HTERT RPE-1 (cell line): ENCODE measurements around the gene CD59.

ENCODE experiments used
- in situ Hi-C: fragments of 300-500 bp; cut with MboI; formaldehyde crosslinking; loops from 4 replicates; pipeline ENCODE4 v1.14.3; 2020; ENCODE audit warnings: low sequenced_read_pairs

The CD59 gene, protein sequence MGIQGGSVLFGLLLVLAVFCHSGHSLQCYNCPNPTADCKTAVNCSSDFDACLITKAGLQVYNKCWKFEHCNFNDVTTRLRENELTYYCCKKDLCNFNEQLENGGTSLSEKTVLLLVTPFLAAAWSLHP

DNA sequence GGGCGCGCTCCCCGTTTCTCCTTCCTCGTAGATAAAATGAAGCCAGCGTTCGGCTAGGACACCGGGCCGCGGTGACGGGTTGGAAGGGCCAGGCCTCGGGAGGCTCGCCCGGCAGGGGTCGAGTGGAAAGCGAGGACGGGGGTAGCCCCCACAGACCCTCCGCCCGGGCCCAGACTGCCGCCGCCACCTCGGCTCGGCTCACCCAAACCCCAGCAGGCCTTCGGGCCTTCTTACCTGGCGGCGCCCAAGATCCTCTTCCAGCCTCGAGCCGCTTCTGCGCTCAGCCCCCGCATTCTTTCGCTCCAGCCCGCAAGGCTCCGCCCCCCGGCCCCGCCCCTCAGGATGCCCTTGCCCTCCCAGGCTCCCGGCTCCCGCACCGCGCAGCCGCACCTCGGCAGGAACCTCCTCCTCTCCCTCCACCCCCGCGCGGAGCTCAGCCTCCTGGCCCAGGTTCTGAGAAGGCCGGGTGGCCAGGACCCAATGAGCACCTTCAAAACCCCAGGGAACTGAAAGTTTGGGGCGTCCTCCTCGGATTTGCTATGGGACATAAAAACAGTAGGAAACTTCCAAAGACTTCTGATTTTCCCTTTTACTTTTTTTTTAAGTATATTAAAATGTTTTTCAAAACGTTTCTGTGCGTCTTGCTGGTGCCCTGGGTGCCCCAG lies at the start of gene CD59:
Gene CD59, minus strand, starts transcription at position 276 of the 665 bp plus-strand sequence. CDS start 13,978 bp downstream, outside the sequence.
- in situ Hi-C loops, result no loop called here

DNA sequence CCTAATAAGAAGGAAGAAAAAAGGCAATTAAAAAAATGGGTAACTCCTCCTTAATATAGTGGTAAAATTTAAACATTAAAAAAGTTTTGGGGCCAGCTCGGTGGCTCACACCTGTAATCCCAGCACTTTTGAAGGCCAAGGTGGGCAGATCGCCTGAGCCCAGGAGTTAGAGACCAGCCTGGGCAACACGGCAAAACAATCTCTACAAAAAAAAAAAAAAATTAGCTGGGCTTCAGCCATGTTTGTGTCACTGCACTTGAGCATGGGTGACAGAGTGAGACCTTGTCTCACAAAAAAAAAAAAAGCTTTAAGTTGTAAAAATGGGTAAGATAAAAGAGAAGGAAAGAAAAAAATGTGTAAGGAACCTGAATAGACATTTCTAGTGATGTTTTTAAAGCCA lies 49.4 kb upstream of the CD59 start:
- in situ Hi-C loops, result no loop called here

DNA sequence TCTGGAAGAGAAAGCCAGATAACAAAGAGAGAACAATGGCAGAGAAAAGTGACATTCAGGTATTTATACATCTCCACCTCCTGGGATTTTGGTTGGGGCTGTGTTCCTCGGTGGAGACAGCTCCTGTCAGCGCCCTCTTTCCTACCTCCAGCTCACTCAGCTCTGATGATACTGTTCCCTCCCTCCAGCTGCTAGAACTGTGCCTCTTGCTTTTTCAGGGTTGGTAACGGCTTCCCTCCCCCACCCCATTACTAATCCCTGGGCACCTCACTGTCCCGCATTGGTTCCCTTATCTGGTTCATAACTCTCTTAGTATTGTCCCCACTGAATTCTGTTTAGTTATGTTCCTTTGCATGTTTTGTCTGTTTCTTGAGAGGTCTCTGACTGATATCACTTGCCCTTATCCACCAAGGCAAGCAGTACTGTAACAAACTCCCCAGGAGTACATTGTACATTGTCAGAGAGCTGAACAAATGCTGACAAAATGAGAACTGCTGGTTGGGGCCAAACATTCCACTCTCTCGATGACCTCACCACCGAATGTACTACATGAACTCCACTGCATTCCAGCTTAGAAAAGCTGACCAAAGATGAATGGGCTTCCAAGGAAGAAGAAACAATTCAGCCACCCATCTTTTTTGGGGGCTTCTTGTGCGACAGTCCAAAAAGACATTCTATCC lies 43.8 kb upstream of the CD59 start:
- in situ Hi-C loops, result no loop called here

DNA sequence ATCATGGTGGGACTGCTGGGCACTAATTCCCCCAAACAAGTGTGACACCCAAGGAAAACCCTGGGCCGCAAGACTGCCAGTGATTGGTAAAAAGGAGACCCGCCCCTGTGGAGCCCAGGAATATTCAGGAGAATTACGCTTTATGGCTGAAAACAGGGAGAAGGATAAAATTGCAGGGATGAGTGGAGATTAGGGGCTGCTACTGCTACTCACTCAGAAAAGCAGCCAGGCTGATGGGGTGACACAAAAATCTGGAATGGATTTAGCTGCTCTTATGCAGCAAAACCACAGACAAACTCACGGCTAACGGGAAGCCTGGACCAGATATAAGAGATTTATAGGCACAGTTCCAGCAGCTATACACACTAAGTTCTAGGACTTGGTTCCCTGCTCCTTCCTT lies 42.5 kb upstream of the CD59 start:
- in situ Hi-C loops, result no loop called here

DNA sequence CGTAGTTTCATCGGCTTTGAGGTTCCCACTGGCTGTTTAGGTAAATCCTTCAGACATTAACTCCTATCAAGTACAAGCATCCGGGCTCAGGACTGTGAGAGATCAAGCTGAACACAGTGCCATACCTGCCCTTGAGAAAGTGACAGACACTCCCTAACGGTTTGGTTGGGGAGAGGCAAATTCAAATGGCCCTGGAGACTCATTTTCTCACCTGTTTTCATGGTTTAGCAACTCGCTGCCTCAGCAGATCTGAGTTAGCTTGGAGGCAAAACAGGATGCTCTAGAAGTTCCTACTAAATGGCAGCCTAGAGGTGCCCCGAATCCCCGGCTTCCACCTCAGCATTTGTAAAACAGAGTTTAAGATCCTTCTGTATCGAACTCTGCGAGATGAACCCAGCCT lies 41.7 kb upstream of the CD59 start:
- in situ Hi-C loops, result no loop called here

DNA sequence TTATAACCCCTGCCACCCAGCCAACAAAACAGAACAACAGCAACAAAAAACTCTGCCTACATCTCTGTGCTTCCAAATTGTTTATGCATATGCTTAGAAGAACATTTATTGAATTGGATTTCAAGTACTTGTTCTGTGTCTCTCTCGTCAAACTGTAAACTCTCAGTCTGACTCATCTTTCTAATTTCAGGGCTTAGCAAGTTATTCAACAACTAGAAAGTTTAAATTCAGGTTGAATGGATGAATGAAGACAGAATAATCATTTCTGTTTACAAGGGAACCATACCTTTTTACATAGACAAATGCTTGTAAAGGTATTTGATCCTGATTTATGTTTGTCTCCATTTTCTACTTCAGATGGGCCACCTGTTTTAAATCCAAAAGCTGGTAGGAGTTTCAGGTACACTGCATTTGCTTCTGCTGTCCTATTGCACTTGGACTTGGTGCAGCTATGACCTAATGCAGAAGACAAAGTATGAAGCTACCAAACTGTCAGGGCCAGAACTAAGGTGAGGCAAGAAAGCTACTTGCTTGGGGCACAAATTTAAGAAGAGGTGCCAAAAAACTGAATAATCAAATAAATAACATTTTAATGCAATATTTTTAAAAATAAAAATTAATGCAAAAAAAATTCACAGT lies 39.7 kb upstream of the CD59 start:
- in situ Hi-C loops, result no loop called here

DNA sequence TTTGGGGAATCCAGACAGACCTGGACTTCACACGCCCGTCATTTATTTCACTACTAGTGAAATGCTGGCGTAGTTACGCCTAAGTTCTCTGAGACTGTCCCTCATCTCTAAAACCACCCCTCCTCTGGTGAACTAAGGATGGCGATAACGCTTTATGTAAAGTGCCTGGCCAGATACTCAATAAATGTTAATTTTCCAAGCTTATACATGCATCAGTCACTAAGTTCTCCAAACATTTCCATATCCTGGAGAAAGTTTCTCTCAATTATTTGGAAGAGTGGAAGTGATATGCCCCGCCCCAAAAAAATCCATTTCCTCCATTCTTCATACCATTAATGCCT lies 39.2 kb upstream of the CD59 start:
- in situ Hi-C loops, result no loop called here

DNA sequence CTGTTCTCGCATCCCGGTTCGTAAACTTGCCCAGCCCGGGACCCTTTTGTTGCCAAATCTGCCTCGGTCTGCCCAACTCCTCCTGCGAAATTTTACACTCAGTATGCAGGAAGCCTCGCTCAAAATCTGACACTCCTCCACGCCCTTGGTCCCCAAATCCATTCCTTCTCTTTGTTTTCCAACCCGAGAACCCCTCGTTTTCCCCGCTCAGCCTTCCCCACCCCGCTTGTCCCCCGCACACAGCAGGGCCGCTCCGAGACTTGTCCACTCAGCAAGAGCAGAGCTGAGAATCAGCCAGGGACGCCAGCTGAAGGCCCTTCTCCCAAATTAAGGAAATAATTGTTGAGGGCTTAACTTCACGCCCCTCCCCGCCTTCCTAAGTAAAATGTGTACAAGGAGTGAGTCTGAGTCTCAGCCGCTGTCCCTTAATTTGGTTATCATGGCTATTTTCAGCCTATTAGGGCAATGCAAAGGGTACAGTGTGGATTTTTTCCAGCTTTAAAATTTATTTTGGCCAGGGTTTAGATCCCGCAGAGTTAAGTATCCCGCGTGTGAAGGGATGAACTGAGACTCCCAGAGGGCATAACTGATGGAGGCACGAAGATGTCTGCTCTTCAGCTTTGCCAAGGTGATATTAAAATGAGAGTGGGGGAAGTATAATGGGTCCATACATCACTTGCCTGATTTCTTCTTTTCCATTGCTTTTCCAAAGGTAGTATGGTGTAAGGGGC lies 38.7 kb upstream of the CD59 start:
- in situ Hi-C loops, result no loop called here

DNA sequence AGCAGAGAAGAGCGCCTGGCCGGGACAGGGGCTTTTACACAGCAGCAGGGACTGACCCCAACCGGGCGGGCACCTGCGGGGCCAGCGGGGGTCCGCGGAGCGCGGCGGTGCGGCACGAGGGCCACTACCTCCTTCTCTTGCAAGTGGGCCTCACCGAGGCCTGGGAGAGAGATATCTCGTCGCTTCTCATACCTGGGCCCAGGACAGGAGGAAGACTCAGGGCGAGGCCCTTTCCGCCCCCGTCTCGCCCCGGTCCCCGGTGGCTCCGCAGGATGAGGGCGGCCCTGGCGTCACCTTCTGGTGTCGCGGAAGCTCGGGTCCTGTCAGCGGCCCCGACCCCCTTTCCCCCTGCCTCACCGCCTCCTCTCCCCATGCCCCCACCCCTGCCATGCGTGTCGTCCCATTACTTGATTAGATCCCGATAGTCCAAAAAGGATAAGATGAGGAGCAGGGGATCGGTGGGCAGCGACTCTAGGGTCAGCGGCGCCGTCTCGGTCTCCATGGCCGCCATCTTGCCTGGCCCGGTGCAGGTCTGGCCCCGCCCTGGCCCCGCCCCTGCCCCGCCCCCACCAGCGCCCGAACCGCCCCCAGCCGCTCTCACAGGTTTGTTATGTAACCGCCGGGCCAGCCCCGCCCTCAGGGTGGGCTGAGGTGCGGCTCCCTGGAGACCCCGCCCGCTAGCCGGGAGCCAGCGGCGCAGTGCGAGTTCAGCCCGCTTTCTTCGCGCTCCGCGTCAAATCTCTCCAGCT lies 37.9 kb upstream of the CD59 start, which contains the start of gene FBXO3:
Gene FBXO3, minus strand, starts transcription at position 534 of the 749 bp plus-strand sequence. Its CDS starts 23 bp downstream, at position 511.
- in situ Hi-C loops, result no loop called here

DNA sequence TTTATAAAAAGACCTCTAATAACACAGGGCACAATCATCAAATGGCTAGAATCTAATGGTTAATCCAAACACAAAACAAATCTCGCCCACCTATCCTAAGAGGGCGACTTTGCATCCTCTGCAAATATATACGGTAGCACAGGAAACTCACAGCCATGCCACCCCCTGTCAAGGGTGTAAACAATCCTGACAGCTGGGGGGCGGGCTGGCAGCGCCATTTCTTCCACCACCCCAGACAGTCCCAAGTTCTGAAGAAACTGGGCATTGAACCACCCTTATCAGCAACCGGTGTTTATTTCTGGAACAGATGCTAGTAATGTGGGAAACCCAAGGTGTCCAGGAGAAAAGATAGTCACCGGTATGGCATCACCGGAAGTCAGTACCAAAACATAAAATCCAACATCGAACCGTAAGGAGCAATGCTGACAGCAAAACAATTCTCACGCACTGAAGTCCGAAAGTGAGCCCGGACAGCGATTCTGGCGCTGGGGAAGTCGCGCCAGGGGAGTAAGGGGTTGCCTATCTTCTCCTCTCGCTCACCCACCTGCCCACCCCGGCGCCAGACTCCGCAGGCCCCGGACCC lies 37.3 kb upstream of the CD59 start:
- in situ Hi-C loops, result no loop called here

DNA sequence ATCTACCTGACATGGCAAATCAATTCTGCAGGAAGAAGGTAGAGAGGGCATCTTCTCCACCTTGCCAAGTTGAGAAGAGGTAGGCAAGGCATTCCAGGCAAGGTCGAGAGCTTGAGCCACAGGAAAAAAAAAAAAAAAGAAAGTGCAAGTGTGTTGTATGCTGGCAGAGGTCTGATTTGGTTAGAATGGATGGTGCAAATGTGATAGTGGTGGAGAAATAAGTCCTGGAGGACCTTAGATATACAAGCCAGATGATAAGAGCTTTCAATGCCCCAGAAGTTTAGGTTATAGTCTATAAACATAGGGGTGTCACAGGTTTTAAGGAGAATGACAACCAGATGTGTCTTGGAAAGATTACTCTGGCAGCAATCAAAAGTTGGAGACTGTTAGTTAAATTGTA lies 36.6 kb upstream of the CD59 start:
- in situ Hi-C loops, result no loop called here

DNA sequence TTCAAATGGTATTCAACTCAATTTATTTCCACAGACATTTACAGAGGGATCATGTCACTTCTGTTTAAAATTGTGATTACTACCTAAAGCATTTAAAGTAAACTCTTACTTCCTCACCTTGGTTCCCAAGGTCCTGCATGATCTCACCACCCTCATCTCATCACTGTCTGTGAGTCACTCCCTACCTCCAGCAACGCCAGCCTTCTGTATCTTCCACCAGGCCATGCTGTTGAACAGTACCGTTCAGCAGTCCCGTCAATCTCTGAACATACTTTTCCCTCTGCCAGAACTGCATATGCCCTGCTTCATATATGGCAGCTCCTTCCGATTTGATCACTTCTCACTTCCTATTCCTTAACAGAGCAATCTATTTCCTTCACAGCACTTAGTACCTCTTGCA lies 36.1 kb upstream of the CD59 start:
- in situ Hi-C loops, result no loop called here

DNA sequence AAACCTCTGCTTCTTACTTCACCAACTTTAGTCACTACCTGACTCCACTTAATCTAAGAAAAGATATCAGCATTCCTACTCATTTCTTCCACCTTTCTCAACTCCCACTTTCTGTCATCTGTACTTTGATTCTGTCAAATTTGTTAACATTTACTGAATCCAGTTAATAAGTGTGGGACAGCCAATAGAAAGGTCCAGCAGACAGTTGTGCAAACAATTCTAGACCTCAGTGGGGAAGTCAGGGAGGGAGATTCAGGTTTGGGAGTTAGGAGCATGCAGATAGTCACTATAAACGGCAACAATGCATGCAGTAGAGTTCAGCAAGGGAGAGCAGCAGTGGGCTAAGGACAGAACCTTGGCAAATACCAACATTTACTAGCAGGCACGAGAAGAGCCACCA lies 34.0 kb upstream of the CD59 start:
- in situ Hi-C loops, result no loop called here

DNA sequence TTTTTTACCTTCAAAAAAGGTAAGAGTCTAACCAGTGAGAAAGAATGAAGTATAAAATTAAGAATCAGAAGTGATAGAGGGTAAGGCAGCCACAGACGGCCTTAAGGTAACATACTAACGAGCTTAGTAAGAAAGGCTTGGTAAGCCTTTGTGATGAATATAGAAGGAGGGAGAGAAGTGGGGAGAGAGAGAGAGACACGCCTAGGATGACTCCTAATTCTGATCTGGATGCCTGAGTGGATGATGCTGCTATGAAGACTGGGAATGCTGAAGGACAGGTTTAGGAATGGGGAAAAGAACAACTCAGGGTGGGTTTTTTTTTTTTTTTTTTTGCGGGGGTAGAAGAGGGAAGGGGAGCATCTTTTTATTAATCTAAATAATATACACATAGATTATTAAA lies 33.3 kb upstream of the CD59 start:
- in situ Hi-C loops, result no loop called here

DNA sequence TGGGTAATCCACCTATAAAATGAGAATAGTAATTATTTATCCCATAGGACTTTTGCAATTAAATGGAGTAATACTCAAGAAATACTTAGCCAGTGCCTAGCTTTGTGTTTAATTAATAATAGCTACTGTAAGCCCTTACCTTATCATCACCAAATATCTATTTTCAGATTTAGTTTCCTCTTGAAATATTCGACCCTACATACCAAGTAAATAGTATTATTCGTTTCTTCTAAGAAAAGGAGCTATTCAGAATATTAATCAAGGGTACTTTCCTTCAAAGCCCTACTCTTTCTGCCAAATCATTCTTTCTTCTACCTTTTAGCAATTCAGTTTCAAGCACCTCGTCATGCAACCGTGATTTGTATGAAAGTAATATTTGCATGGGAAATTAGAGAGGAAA lies 31.4 kb upstream of the CD59 start:
- in situ Hi-C loops, result no loop called here

DNA sequence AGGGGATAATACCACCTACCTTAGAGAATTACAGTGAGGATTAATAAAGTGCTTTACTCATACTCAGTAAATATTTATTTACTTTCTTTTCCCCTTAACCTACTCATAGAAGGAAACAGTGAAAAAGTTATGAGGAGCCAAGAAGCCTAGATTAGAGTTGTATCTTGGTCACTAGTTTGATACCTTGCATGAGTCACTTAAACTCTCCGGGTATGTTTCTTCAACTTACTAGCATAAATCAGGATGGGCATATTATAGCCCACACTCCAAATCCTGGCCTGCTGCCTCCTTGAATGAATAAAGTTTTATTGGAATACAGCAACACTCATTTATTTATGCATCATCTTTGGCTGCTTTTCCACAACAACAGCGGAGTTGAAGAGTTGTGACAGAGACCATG lies 29.9 kb upstream of the CD59 start:
- in situ Hi-C loops, result no loop called here

DNA sequence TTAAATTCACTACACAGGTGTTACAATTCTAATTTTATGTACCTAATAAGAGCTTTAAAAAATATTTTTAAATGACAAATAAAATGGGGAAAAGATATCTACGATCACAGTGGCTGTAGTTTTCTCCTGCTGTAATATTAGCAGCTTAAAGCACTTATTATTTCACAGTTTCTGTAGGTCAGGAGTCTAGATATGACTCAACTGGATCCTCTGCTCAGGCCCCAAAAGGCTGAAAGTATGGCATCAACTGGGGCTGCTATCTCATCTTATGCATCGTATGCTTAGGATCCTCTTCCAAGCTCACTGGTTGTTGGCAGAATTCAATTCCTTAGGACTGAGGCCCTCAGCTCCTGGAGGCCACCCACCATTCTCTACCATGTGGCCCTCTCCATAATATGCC lies 25.2 kb upstream of the CD59 start:
- in situ Hi-C loops, result no loop called here

DNA sequence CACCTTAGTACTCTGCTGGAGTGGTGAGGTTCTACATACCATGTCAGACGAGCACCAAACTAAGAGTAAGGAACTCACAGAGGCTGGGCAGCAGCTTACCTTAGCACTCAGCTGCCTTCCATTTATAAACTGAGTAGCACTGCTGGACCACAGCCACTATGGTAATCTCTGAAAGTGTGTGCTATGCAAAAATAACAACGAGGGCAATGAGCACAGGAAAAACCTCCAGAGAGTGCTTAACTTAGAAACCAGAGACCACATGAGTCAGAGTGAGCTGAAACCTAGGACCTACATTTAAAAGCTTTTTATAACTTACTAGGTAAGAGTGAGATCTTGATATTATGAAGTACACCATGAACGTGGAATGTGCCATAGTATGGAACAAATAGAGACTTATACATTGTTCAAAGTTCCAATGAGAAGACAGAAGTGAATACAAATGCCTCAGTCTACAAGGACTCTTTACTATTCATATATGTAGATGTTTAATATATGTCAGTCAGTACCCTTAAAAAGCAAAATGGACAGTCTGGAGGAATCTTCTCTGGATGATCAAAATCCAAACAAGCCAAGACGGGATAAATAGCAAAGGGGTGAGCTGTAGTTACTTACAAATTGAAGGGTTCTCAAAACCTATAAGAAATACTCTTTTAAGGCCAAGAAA lies 17.2 kb upstream of the CD59 start:
- in situ Hi-C loops, result no loop called here

DNA sequence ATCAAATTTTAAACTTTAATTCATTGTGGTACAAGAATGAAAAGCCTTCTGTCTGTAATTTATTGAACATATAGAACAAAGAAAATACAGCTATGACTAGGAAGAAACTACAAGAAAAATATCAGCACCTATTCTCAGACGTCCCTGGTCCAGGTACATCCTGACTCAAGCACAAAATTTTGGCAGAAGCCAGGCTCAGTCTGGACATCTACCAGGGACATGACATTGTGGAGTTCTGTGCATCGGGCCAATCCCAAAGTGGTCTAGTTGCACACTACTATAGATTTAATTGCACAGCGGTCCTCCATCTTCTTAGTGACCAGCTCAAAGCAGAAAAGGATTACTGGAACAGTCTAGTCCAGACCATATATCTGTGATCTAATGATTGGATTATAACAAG lies 15.7 kb upstream of the CD59 start:
- in situ Hi-C loops, result no loop called here

DNA sequence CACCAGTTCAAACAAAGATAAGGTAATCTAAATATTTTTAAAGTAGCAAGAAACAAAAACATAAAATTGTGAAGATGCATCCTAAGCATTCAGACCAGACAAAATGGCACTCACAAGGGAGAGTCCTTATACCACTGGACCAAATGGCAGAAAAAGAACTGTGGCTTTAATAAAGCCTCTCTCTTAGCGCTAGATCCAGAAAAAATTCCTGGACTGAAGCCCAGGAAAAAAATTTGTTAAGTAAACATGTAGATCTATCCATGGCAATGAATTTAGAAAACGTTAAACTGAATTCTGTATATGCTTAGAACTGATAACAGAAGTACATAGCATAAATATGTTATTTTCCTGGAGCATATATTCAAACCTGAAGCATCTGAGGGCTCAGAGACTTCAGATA lies 11.8 kb upstream of the CD59 start:
- in situ Hi-C loops, result no loop called here
